Activated naive CD4-positive, alpha-beta T cell treated with anti-CD3 and anti-CD28 coated beads, Interleukin-2, amount 10 ng/mL, durations not matched to agents 7 days and 5 days (primary cell): Measurements from ENCODE around the gene PTPRD.

ENCODE experiments used
- CTCF ChIA-PET: fragments of 350-600 bp; sonication (Branson Sonifier 250); formaldehyde crosslinking; loops from one replicate; lab custom pipeline; 2021; ENCODE audit warnings: antibody characterized with exemption; lab: Charles Lee
- DNase-seq: peaks from one replicate; pipeline ENCODE4 v3.0.0-alpha.2; 2020
- H3K27ac Mint-ChIP-seq: one replicate; pipeline ENCODE4 v1.8.0; 2021; ENCODE audit warnings: mild to moderate bottlenecking, moderate library complexity, mixed read lengths
- H3K27me3 Mint-ChIP-seq: one replicate; pipeline ENCODE4 v1.8.0; 2021; ENCODE audit warnings: mild to moderate bottlenecking, mixed read lengths
- H3K36me3 Mint-ChIP-seq: one replicate; pipeline ENCODE4 v1.8.0; 2021; ENCODE audit warnings: mixed read lengths
- H3K4me1 Mint-ChIP-seq: one replicate; pipeline ENCODE4 v1.8.0; 2021; ENCODE audit warnings: mixed read lengths
- H3K4me3 Mint-ChIP-seq: one replicate; pipeline ENCODE4 v1.8.0; 2021; ENCODE audit warnings: mild to moderate bottlenecking, moderate library complexity, mixed read lengths
- H3K9me3 Mint-ChIP-seq: one replicate; pipeline ENCODE4 v1.8.0; 2021; ENCODE audit warnings: mixed read lengths

The PTPRD gene

GRCh38 chr9:9246726-9247125 lies 1366.1 kb downstream of the PTPRD start:
- H3K9me3 Mint-ChIP-seq = peaks cover 8% of the 10 kb centered on the region

GRCh38 chr9:9231946-9232345 lies 1380.9 kb downstream of the PTPRD start:
- CTCF ChIA-PET = no interaction called here
- H3K9me3 Mint-ChIP-seq = peaks cover 11% of the 10 kb centered on the region
- H3K4me3 Mint-ChIP-seq = no peak overlapping the region

More at GRCh38 chr9:9246726-9247125, 1366.1 kb downstream of the PTPRD start:
- Mint-ChIP-seq H3K27me3 (no peaks in the 10 kb centered on the region), H3K36me3 (no peaks in the 10 kb centered on the region), H3K27ac (no peak overlapping the region), H3K4me3 (no peak overlapping the region), H3K4me1 (no peaks in the 10 kb centered on the region)
- no peak for DNase-seq
- CTCF ChIA-PET = no interaction called here

GRCh38 chr9:9229269-9229668 lies 1383.5 kb downstream of the PTPRD start:
- CTCF ChIA-PET = no interaction called here
- H3K4me1 Mint-ChIP-seq = no peaks in the 10 kb centered on the region
- no peaks in the 10 kb centered on the region for H3K36me3 Mint-ChIP-seq
- H3K4me3 Mint-ChIP-seq = no peak overlapping the region
- H3K27me3 Mint-ChIP-seq = no peaks in the 10 kb centered on the region
- DNase-seq = no peak
- no peak overlapping the region for H3K27ac Mint-ChIP-seq
- H3K9me3 Mint-ChIP-seq = peaks cover 4% of the 10 kb centered on the region

More at GRCh38 chr9:9231946-9232345, 1380.9 kb downstream of the PTPRD start:
- Mint-ChIP-seq H3K4me1 (no peaks in the 10 kb centered on the region), H3K27me3 (no peaks in the 10 kb centered on the region), H3K27ac (no peak overlapping the region), H3K36me3 (no peaks in the 10 kb centered on the region)
- DNase-seq = no peak

DNA sequence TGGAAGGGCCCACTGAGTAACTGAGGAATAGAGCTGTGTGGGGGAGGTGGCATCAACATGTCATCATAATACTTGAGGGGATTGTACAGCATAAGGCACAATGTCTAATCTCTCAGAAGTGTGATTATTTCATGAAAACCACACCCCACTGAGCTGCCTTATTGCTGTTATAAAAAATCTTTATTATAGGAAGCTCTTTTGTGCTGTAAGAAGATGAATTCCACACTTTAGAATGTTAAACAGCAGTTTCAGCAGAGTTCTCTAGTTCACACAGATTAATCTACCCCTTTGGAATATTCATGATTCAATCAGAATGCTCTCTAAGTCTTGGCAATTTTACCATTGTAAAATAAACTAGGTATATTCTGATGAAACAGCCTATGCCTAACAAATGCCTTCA lies 1389.6 kb downstream of the PTPRD start:
- DNase-seq = no peak
- H3K4me1 Mint-ChIP-seq = no peaks in the 10 kb centered on the region
- no peak overlapping the region for H3K4me3 Mint-ChIP-seq
- CTCF ChIA-PET = no interaction called here
- no peaks in the 10 kb centered on the region for H3K27me3 Mint-ChIP-seq
- no peaks in the 10 kb centered on the region for H3K9me3 Mint-ChIP-seq
- H3K27ac Mint-ChIP-seq = no peak overlapping the region
- no peaks in the 10 kb centered on the region for H3K36me3 Mint-ChIP-seq

GRCh38 chr9:9222730-9223129 lies 1390.1 kb downstream of the PTPRD start:
- H3K4me1 Mint-ChIP-seq = no peaks in the 10 kb centered on the region
- no peaks in the 10 kb centered on the region for H3K36me3 Mint-ChIP-seq
- no peaks in the 10 kb centered on the region for H3K9me3 Mint-ChIP-seq
- no peak for DNase-seq
- H3K27me3 Mint-ChIP-seq = no peaks in the 10 kb centered on the region
- CTCF ChIA-PET = no interaction called here
- no peak overlapping the region for H3K4me3 Mint-ChIP-seq
- H3K27ac Mint-ChIP-seq = no peak overlapping the region

DNA sequence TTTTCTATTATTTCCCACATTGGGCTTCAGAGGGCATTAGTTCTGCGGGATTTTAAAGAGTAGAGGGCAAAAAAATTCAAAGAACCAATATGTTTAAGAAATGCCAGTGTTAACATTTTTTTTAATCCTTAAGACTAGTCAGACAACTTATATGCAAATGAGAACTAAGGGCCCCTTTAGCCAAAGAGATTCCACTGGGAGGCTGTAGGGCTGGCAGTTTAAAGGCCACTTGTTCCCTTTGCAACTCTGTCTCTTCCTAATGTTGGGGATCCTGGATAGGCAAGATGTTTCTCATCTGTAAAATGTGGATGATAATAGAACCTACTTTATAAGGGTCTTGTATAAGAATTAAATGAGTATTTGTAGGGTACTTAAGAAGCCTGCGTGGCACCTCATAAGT lies 1395.9 kb downstream of the PTPRD start:
- Mint-ChIP-seq H3K4me3 (no peak overlapping the region), H3K4me1 (no peaks in the 10 kb centered on the region), H3K27me3 (no peaks in the 10 kb centered on the region), H3K9me3 (peaks cover 2% of the 10 kb centered on the region), H3K36me3 (no peaks in the 10 kb centered on the region), H3K27ac (no peak overlapping the region)
- DNase-seq = no peak
- CTCF ChIA-PET = no interaction called here

GRCh38 chr9:9215050-9215449 lies 1397.8 kb downstream of the PTPRD start:
- Mint-ChIP-seq H3K27ac (no peak overlapping the region), H3K4me3 (no peak overlapping the region), H3K9me3 (peaks cover 2% of the 10 kb centered on the region), H3K27me3 (no peaks in the 10 kb centered on the region), H3K4me1 (no peaks in the 10 kb centered on the region), H3K36me3 (no peaks in the 10 kb centered on the region)
- CTCF ChIA-PET = interaction anchor here (0.7 kb wide), 1 partner anchor 211 kb away, joined by 3 read pairs; no protein-coding TSS in a partner anchor
- DNase-seq = no peak

GRCh38 chr9:9214066-9214465 lies 1398.7 kb downstream of the PTPRD start:
- Mint-ChIP-seq H3K27me3 (no peaks in the 10 kb centered on the region), H3K27ac (no peak overlapping the region), H3K36me3 (no peaks in the 10 kb centered on the region), H3K4me1 (no peaks in the 10 kb centered on the region), H3K4me3 (no peak overlapping the region), H3K9me3 (peaks cover 2% of the 10 kb centered on the region)
- no peak for DNase-seq
- CTCF ChIA-PET = no interaction called here

DNA sequence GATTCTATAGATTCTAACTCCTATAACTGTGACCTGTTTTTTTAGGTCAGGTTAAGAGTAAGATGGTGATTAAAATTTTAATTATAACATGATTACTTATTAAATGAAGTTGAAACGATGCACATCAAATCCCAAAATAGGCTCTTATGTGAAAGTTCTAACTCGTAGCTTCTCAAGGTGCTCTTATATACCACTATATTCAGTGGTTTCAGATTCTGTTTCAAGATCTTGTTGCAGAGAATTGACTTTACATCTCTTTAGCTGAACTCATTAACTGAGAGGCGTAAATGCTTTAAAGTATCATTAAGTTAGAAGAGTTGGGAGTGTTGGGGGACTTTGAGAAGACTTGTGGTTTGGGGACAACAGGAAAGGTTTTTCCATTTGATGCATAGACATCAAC lies 1399.8 kb downstream of the PTPRD start:
- Mint-ChIP-seq H3K36me3 (no peaks in the 10 kb centered on the region), H3K27me3 (no peaks in the 10 kb centered on the region), H3K9me3 (peaks cover 2% of the 10 kb centered on the region), H3K4me3 (no peak overlapping the region), H3K27ac (no peak overlapping the region), H3K4me1 (no peaks in the 10 kb centered on the region)
- CTCF ChIA-PET = no interaction called here
- DNase-seq = no peak

DNA sequence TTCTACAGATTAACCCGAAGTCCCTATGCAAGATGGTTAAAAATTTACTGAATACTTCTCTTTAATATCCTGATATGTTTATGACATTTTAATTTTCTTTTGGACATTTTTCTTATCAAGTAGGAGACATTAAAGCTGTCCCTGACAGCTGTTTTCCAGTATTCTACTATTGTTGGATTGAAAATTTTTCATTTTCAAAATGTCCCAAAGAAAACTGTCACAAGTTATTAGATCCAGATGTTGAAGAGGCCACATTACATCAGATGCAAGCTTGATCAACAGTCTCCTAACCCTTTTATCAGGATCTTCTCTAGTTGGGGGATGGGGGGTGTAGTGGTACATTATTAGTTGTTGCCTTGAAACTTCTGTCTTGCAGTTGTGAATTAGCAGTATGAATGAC lies 1410.5 kb downstream of the PTPRD start:
- Mint-ChIP-seq H3K4me3 (no peak overlapping the region), H3K36me3 (no peaks in the 10 kb centered on the region), H3K4me1 (no peaks in the 10 kb centered on the region), H3K27me3 (no peaks in the 10 kb centered on the region), H3K27ac (no peak overlapping the region), H3K9me3 (peaks cover 3% of the 10 kb centered on the region)
- CTCF ChIA-PET = no interaction called here
- no peak for DNase-seq

DNA sequence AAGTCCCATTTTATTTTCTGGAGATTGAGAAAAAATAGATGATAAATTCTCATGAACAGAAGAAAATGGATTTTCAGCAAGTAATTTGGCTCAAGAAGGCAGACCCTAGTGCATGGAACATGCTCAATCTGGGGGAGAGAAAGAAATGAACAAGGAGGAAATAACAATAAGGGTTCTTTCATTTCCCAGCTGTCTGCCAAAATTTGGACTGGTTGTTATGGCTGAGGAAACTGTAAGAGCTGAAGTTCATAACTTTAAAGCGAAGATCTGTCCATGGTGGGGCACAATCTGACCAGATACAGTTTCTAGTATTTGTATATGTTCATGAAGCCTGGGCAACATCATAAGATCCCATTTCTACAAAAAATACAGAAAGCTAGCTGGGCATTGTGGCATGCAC lies 1426.7 kb downstream of the PTPRD start:
- CTCF ChIA-PET = no interaction called here
- no peak for DNase-seq
- no peaks in the 10 kb centered on the region for H3K36me3 Mint-ChIP-seq

DNA sequence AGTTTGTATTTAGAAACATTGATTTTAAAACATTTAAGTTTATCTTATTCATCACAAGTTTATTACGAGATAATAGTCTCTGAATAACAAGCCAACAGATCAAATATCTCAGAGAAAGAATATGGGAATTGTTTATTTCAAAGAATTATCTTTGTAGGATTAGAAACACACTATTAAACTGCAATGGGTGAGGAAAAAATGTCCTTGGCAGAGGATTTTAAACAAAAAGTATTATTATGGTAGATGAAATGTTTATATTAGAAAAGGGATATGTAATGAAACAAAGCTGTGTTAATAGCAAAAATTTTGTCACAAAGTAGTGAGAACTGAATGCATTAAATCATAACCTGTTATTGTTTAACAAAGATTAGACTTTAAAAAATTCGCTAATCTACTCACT lies 1430.4 kb downstream of the PTPRD start:
- no peaks in the 10 kb centered on the region for H3K9me3 Mint-ChIP-seq
- H3K36me3 Mint-ChIP-seq = no peaks in the 10 kb centered on the region
- no peak for DNase-seq
- CTCF ChIA-PET = no interaction called here
- H3K27me3 Mint-ChIP-seq = no peaks in the 10 kb centered on the region
- H3K27ac Mint-ChIP-seq = no peak overlapping the region
- H3K4me3 Mint-ChIP-seq = no peak overlapping the region
- H3K4me1 Mint-ChIP-seq = no peaks in the 10 kb centered on the region

More for the DNA sequence above, 1426.7 kb downstream of the PTPRD start:
- no peak overlapping the region for H3K27ac Mint-ChIP-seq
- no peaks in the 10 kb centered on the region for H3K27me3 Mint-ChIP-seq
- H3K9me3 Mint-ChIP-seq = no peaks in the 10 kb centered on the region
- no peak overlapping the region for H3K4me3 Mint-ChIP-seq
- no peaks in the 10 kb centered on the region for H3K4me1 Mint-ChIP-seq

DNA sequence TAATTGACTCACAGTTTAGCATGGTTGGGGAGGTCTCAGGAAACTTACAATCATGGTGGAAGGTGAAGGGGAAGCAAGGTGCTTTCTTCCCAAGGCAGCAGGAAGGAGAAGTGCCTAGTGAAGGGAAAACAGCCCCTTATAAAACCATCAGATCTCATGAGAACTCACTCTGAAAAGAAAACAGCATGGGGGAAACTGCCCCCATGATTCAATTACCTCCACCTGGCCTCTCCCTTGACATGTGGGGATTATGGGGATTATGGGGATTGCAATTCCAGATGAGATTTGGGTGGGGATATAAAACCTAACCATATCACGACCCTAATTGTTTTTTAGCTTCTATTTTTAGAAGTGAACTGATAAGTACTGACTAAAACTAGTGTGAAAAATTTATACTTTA lies 1435.7 kb downstream of the PTPRD start:
- Mint-ChIP-seq H3K9me3 (no peaks in the 10 kb centered on the region), H3K4me1 (no peaks in the 10 kb centered on the region), H3K4me3 (no peak overlapping the region), H3K36me3 (no peaks in the 10 kb centered on the region), H3K27me3 (no peaks in the 10 kb centered on the region), H3K27ac (no peak overlapping the region)
- DNase-seq = no peak
- CTCF ChIA-PET = interaction anchor here (1.1 kb wide), 1 partner anchor 30 kb away, joined by 3 read pairs; no protein-coding TSS in a partner anchor

DNA sequence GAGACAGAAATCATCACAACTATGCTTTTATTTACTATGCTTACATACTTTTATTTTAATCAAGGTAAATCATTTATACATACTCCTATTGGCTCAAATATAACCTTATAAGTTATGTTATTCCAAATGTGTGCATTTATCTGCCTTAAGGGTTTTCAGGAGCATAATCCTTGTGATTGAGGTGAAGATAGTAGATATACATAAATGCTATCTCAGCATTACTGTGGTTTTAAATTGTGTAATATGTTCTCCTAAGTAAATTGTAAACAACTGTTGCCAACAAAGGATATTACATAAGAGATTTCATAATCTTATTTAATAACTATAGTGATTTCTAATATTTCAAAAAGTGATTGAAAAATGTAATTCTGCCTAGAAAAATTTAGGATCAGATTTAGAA lies 1438.4 kb downstream of the PTPRD start:
- H3K9me3 Mint-ChIP-seq = no peaks in the 10 kb centered on the region
- no peaks in the 10 kb centered on the region for H3K36me3 Mint-ChIP-seq
- H3K4me3 Mint-ChIP-seq = no peak overlapping the region
- H3K27me3 Mint-ChIP-seq = no peaks in the 10 kb centered on the region
- no peak overlapping the region for H3K27ac Mint-ChIP-seq
- no peak for DNase-seq
- CTCF ChIA-PET = no interaction called here
- H3K4me1 Mint-ChIP-seq = no peaks in the 10 kb centered on the region

DNA sequence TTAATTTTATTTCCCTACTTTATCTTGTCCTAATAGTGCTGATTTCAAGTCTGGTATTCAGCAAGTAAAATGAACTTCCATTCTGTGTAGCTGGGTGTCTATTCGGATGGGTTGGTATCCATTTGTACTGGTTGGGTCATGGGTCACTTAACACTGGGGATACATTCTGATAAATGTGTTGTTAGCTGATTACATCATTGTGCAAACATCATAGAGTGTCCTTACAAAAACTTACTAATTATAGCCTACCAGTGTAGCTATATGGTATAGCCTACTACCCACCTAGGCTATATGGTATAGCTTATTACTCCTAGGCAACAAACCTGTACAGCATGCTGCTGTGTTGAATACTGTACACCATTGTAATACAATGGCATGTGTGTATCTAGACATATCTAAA lies 1439.5 kb downstream of the PTPRD start:
- Mint-ChIP-seq H3K27me3 (no peaks in the 10 kb centered on the region), H3K4me3 (no peak overlapping the region), H3K9me3 (no peaks in the 10 kb centered on the region), H3K4me1 (no peaks in the 10 kb centered on the region), H3K36me3 (no peaks in the 10 kb centered on the region), H3K27ac (no peak overlapping the region)
- no peak for DNase-seq
- CTCF ChIA-PET = no interaction called here
